GM21825 (cell line): Measurements from ENCODE around the gene PRKAG2.
"Not testable (repeated sequence)": the region's sequence is repeated elsewhere in the genome, so short reads cannot be mapped to it uniquely, and the experiment has no call there.

Experiments
- ATAC-seq: cut with Tn5 transposase; IDR thresholded peaks from one replicate; pipeline ENCODE4 v1.9.1; 2021; ENCODE audit warnings: mild to moderate bottlenecking, moderate library complexity; ENCODE audit not compliant: unreplicated experiment

PRKAG2 gene

GRCh38 chr7:151806204-151806603 lies 70.7 kb downstream of the PRKAG2 start:
- no peak for ATAC-seq

GRCh38 chr7:151805191-151805590 lies 71.7 kb downstream of the PRKAG2 start:
- no peak for ATAC-seq

- no peak for ATAC-seq
These were observed 72.2 kb downstream of the PRKAG2 start for GRCh38 chr7:151804756-151805155.

- no peak for ATAC-seq
These were observed 73.1 kb downstream of the PRKAG2 start for GRCh38 chr7:151803841-151804240.

GRCh38 chr7:151802469-151802846 lies 74.5 kb downstream of the PRKAG2 start:
- no peak for ATAC-seq

- ATAC-seq = no peak
These were observed 75.0 kb downstream of the PRKAG2 start for GRCh38 chr7:151801782-151802468.

- no peak for ATAC-seq
These were observed 75.6 kb downstream of the PRKAG2 start for GRCh38 chr7:151801291-151801690.

GRCh38 chr7:151800861-151801260 lies 76.1 kb downstream of the PRKAG2 start:
- no peak for ATAC-seq

GRCh38 chr7:151800391-151800790 lies 76.5 kb downstream of the PRKAG2 start:
- ATAC-seq = no peak

- no peak for ATAC-seq
These were observed 77.4 kb downstream of the PRKAG2 start for GRCh38 chr7:151799506-151799905.

GRCh38 chr7:151798851-151799448 lies 78.0 kb downstream of the PRKAG2 start:
- ATAC-seq = no peak

- not testable (repeated sequence) for ATAC-seq
These were observed 79.1 kb downstream of the PRKAG2 start for GRCh38 chr7:151797667-151798307.

GRCh38 chr7:151796871-151797537 lies 79.9 kb downstream of the PRKAG2 start:
- ATAC-seq = no peak

GRCh38 chr7:151796091-151796870 lies 80.6 kb downstream of the PRKAG2 start:
- ATAC-seq = no peak

GRCh38 chr7:151795168-151795811 lies 81.6 kb downstream of the PRKAG2 start:
- peak; percentile 46 for ATAC-seq

GRCh38 chr7:151794508-151795167 lies 82.3 kb downstream of the PRKAG2 start:
- ATAC-seq = no peak

- no peak for ATAC-seq
These were observed 82.9 kb downstream of the PRKAG2 start for GRCh38 chr7:151793991-151794507.

GRCh38 chr7:151793531-151793951 lies 83.4 kb downstream of the PRKAG2 start:
- no peak for ATAC-seq

GRCh38 chr7:151792636-151793035 lies 84.3 kb downstream of the PRKAG2 start:
- ATAC-seq = no peak

- ATAC-seq = no peak
These were observed 84.8 kb downstream of the PRKAG2 start for GRCh38 chr7:151792086-151792485.
